LHCN-M2 (cell line): ENCODE results near the gene ETV3L. TPM values are rescaled to one million over a fixed set of nuclear protein-coding genes. Genes with fewer than 3 reads are reported as not detected.
A peak's percentile ranks its signal among the peaks of the same experiment; 100 is the strongest.
"Not testable (repeated sequence)": the region's sequence is repeated elsewhere in the genome, so short reads cannot be mapped to it uniquely, and the experiment has no call there.

Experiments
- DNase-seq: peaks from one replicate; pipeline ENCODE4 v3.0.0-alpha.2; 2012; ENCODE audit warnings: low read depth
- total RNA-seq: library from RNA; depleted of rRNA; stranded (reverse); fragments of >200 nt; gene quantifications from 2 replicates; pipeline ENCODE4 v1.2.3, GENCODE V29; 2014

Gene ETV3L
- total RNA-seq, 1 experiment from 2014 or later: not detected

DNA sequence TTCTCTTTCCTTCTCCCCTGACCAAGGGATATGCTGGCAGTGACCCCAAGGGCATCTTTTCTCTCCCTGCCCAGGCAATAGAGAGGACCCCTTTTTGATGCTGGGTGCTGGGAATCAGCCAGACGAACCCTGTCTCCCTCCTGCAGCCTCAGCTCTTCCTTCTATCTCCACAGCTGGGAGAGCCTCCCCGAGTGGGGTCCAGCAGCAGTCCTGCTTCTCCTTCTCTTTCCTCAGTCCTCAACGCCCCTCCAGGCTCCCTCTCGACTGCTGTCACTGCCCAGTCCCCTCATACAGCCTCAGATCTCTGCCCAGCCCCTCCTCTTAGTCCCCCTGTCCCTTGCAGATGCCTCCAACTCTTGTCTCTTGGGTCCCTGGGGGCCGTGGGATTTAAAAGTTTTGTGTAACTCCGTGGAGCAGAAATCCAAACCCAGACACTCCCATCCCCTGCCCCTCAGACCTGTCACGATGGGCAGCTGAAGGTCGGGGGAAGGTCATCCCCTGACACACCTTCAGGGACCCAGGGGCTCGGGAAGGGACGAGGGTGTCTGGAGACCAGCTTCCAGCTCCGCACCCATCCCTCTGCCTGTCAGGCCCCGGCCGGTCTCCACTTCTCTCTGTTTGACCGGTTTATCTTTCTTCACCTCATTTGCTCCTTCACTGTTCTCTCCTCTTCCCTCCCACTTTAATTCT, 5.8 kb upstream of the ETV3L start:
- no peak for DNase-seq

DNA sequence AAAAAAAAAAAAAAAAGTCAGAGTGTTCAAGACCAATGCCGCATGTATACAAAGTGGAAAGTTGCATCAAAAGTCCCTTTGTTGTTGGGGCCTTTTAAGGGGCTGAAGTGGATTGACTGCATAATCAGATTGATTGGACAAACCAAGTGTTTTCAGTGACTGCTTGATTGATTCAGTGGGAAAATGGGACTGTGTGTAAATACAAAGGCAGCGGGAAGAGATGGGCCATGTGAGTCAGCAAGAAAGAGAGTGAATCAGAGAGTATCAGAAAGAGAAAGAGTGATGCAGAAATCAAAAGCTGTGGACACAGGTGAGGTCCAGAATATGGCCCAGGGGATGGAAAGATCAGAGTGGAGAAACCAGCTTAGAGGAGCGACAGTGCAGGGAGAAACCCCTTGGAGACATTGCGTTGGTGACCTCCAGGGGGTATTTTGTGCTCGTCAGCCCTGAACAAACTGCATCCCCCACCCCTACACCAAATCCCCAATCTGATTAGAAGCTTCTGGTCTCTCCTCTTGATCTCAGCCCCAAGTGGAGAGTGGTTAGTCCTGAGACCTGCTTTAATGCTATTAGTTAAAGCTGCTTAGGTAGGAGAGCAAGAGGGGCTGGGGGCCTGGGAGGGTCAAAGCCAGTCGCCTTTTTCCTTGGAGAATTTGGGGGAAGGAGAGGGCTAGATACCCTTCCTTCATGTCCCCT, 5.1 kb upstream of the ETV3L start:
- DNase-seq: peak; percentile 50

DNA sequence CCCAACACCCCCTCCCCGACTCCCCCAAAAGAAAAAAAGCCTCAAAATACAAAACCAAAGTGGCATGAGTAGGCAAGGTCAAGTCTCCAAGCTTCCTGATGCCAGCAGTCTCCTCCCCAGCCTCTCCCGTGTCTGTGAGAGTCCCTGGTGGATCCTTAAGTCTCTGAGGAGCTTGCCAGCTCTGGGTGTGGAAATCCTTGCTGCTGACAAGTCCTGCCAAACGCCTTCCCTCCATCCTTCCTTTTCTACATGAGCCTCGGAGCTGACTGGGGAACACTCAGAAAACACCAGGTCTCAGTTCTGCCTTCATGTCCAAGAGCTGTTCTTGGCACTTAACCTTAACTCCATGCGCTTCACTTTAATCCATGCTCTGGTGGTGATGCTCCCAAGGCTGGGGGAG, 3.7 kb upstream of the ETV3L start:
- DNase-seq: no peak

DNA sequence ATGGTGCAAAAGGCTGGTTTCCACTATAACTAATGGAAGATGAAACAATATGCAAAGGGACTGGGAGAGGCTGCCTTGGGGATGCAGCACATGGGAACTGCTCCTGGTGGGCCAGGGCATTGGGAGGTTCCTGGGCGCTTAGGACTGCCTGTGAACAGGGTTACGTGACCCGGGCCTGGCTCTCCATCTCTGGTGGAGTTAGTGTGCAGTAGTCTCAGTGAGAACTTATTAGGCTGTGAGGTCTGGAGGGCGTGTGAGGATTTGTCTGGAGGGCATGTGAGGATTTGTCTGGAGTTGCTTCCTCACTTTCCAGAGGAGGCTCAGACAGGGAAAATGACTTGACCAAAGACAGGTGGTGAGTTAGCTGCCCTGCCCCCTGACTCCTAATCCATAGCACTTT, 1.5 kb upstream of the ETV3L start:
- peak; percentile 13 for DNase-seq

DNA sequence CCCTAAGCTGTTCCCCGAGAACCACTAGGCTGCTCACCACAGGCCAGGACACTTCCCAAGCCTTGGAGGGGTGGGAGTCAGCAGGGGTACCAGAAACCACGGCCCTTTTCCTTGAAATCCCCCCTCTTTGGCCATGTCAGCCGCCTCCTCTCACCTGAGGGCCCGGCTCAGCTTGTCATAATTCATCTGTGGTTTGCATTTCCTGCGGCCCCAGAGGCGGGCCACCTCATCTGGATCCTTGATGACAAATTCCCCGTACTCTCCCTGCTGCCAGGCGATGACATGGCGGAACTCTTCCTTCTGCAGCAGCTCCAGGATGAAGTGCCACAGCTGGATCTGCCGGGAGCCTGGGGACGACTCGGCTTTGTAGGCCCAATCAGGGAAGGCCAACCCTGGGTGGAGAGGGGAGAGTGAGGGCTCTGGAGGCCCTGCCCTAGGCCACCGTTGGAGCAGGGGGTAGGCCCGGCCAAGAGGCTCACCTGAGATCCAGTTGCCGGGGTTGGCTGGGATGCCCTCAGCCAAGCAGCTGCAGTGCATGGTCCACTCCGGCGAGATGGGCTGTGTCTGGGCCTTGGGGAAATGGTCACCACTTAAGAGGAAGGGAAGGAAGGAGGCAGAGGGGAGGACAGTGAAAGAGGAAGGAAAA, 498 bp downstream of the ETV3L start:
- DNase-seq: not testable (repeated sequence)

DNA sequence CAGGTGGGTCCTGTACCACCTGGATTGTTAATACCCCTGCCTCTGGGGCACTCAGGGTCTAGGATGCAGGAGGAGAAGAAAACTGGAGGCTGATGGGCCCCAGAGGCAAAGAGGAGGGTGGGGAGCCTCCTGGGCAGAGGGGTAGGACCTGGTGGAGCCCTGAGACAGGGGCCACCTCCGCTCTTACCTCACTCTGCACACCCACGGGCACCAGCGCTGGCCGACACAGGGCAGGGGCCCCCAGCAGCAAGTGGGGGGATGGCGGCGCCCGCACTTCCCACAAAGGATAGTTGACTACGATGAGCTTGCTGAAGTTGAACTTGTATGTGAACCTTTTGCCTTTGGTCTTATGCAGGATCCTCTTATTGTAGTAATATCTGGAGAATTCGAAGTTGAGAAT, 1.1 kb downstream of the ETV3L start:
- no peak for DNase-seq

DNA sequence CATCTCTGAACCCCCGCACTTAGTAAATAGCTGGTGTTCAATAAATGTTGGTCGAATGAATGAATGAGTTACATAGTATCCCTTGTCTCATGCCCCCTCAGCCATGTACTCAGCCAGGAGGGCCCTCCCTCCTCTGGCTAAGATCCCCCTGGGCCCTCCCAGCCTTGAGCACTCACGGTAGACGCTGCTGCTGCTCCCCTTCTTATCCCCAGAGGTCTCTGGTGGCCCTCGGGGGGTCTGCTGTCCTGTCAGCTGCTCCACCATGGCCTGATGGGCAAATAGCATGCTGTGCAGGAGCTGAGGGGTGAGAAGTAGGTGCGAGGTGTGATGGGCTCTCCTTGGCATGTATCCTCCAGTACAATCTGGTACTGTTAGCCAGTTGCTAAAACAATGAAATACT, 1.9 kb downstream of the ETV3L start:
- no peak for DNase-seq

DNA sequence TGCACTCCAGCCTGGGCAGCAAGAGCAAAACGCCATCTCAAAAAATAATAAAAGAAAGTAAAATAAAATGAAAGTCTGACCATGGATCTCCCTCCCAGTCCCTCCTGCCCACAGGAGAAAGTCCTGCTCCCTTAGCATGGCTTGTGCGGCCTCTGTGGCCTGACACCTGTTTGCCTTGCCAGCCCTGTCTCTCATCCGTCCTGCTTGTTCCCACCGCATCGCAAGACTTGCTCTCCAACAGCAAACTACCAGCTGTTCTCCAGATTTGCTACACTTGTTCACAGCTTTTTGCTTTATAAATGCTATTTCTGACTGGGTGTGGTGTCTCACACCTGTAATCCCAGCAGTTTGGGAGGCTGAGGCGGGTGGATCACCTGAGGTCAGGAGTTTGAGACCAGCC, 2.7 kb downstream of the ETV3L start:
- no peak for DNase-seq

DNA sequence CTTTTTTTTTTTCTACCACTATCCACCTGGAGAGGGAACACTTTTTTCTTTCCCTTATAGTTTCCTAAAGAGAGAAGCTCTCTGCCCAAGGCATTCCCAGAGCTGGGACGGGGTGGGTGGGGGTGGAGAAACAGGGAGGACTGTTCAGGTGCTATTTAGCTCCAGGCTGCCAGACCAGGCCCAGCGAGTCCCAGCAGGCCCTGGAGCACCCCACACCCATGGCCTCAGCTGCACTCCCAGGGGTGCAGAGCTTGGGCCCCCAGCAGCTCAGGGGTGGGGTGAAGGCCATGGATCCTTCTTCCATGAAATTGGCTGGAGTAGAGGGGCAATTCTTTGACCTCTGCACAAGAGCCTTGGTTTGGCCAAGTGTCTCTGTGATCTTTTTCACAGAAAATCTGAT, 4.1 kb downstream of the ETV3L start:
- DNase-seq: no peak

DNA sequence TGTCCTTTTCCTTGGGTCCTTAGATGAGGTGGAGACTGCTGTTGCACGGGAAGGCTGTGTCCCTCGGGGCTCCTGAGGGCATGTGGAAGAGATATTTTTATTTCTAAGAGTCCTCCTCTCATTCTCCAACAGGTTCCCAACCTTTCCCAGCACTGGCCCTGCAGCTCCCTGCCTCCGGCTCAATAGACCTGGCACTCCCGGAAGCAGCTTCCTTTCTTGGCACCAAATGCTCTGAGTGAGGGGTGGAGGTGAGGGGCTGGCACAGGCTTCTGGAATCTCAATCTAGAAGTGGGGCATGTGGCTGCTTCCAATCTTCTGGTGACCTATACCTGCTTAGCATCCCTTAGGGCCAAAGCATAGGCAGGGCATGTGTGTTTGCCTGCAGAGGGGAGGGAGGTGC, 4.5 kb downstream of the ETV3L start:
- DNase-seq: no peak

DNA sequence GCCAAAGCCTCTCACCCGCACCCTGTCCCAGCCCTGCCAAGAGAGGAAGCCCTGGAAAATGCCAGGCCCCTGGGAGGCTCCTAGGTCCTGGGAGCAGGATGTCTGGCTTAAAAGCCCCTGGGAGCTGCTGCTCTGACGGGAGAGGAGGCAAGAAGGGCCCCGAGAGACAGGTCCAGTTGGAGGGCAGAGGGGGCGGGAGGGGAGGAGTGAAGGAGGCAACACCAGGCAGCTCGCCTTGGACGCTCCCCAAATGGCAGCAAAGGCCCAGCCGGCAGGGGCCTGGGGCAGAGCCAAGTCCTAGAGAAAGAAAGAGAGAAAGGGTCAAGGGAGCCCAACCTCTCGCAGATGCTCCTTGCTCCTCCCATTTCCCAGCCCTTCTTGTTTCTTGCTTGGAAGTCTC, 6.8 kb downstream of the ETV3L start:
- DNase-seq: no peak

DNA sequence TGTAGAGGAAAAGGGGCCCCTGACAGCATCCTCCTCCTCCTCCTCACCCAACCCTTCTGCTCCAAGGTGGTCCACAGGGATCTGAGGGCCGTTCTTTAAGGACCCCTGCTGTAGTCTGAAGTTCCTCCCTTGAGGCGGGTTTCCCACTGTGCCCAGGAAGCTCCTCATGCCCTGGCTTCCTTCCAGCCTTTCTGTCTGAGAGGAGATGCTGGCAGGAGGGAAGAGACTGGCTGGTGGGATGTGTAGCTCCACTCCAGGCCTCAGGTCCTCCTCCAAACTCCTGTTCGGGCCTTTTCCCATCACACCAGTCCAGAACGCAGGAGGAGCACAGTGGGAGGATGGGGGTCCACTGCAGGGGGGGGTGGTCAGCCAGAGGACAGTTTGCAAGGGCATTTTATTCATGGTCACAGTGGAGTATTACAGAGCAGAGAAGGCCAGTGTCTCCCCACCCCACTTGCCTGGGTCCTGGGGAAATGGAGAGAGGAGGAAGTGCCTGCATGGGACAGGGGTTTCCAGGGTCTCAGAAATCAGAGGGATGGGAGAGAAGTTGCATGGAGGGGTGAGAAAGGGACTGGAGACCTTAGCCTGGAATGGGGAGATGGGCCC, 7.8 kb downstream of the ETV3L start:
- DNase-seq: no peak

DNA sequence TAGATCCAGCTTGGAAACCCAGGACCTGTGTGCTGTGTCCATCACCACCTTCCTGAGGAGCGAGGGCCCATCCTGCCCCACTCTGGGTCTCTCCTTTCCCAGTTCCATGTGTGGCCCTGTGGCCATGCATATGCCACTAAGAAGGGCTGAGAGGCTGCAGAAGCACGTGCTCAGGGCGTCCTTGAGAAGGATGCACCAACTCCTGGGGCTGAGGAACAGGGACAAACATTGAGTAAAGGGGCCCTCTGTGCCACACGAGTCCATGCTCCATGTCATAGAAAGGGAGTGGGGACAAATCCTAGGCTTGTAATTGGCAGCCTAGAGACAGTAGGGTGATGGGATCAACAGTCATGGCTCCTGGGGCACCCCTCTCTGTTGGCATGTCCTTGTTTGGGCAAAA, 8.4 kb downstream of the ETV3L start:
- DNase-seq: no peak

DNA sequence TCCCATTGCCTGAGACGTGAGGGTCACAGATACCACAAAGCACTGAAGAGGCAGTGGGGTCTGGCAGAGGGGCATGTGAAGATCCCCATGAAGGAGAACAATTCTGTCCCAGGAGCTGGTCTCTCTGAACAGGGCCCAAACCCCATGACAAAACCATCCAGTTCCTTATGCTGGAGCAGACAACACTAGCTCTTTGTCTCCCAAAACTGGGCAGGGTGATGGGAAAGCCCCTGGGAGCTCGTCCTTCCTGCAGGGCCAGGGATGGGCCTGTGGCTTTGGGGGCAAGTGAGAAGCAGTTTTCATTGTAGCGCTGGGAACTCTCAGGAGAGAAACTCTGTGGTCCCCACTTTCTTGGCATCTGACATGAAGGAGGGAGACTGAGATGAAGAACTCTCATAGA, 8.8 kb downstream of the ETV3L start:
- DNase-seq: no peak

DNA sequence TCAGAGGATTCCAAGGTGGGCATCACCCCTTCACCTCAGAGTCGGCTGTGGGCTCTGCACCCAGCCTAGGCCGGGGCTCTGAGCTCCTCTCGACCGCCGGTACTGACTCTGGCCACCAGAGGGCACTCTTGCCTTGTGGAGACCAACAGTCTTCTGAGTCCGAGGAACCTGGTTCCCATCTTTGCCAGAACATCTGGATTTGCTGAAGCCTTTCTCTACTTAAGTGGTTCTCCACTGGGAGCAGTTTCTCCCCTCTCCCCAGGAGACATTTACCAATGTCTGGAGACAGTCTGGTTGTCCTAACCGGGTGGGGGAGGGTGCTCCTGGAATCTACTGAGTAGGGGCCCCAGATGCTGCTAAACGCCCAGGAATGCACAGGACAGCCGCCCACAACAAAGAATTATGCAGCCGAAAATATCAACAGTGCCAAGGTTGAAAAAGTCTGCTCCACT, 9.4 kb downstream of the ETV3L start:
- peak; percentile 71 for DNase-seq

DNA sequence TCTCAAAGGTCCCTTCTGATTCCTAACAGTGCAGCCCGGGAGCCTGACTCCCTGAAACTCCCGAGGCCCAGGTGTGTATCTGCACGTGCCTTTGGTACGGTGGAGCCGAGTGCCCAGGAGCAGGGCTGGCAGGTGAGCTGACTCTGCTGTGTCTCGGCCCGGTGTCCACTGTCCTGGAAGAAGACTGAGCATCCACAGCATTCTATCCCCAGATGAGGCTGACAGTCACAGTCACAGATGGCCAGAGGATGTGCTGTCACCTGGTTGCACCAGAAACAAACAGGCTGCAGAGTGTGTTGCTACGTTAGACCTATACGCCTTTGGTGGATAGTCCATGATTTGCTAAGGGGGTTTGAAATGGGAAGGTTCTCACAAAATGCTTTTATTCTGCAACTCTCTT, 9.8 kb downstream of the ETV3L start:
- DNase-seq: no peak

DNA sequence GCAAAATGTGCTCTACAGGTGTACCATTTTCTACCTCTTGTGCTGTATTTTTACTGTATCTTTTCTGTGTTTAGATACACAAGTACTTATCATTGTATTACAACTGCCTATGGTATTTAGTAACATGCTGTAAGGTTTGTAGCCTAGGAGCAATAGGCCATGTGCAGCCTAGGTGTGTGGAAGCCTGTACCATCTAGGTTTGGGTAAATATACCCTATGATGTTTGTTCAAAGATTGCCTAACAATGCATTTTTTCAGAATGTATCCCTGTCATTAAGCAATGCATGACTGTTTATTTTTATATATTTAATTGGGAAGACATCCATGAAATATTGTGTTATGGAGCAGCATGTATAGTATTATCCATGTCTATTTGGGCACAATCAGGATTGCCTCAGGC, 11.0 kb downstream of the ETV3L start:
- DNase-seq: no peak

DNA sequence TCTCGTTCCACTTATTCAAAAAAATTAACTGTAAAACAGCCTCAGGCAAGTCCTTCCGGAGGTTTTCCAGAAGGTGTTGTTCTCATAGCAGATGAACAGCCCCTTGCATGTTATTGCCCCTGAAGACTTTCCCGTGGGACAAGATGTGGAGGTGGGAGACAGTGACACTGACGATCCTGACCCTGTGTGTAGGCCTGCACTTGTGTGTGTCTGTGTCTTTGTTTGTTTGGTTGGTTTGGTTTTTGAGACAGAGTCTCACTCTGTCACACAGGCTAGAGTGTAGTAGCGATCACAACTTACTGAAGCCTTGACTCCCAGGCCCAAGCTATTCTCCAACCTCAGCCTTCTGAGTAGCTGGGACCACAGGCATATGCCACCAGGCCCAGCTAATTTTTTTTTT, 12.6 kb downstream of the ETV3L start:
- DNase-seq: no peak

DNA sequence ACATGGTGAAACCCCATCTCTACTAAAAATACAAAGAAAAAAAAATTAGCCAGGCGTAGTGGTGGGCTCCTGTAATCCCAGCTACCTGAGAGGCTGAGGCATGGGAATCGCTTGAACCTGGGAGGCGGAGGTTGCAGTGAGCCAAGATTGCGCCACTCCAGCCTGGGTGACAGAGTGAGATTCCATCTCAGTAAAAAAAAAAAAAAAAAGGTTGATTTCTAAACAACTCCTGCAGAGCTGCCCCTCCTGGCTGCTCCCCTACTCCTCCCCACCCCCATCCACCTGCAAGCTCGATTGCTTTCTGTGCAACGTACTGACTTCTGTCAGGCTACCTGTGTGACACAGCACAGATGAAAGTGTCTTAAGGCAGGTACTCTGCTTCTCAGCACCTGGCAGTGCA, 13.3 kb downstream of the ETV3L start:
- DNase-seq: no peak

DNA sequence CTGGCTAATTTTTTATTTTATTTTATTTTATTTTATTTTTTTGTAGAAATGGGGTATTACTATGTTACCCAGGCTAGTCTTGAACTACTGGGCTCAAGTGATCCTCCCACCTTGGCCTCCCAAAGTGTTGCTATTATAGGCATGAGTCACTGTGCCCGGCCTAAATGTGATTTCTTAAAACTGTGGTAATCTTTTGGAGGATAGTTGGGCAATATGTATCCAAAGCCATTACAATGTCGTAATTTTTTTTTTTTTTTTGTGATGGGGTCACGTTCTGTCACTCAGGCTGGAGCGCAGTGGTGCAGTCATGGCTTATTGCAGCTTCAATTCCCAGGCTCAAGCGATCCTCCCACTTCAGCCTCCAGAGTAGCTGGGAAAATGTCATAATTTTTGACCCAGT, 14.2 kb downstream of the ETV3L start:
- peak; percentile 31 for DNase-seq

DNA sequence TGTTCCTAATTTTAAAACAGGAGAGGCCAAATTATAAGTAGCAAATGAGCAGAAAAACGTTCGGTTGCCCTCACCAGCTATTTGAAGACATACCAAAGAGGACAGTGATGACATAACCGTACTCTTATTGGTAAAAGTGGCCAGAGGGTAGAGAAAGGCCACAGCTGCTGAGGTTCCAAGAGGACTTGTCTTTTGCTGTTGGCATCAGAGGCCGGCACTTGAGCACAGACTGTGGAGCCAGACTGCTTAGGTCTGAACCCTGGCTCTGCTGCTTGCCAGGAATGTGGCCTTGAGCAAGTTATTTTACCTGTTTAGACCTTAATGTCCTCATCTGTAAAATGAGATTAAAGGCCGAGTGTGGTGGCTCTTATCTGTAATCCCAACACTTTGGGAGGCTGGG, 14.9 kb downstream of the ETV3L start:
- DNase-seq: no peak

DNA sequence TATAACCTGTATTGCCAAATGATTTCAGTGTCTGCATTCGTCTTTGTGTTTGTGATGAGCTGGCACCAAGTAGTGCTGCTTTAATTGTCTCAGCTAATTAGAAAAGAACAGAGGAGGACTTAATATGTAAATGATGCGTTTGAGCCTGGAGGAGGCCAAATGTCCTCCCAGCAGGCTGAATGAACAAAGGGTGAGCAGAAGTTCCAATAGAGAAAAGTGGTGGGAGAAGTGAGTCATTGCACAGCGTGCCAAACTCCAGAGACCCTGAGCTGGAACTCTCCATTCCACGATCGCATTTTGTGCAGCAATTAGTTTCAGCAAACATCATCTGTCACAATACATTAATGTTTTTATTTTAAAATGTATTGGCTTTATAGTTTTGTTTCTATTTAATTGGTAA, 17.9 kb downstream of the ETV3L start:
- DNase-seq: no peak

DNA sequence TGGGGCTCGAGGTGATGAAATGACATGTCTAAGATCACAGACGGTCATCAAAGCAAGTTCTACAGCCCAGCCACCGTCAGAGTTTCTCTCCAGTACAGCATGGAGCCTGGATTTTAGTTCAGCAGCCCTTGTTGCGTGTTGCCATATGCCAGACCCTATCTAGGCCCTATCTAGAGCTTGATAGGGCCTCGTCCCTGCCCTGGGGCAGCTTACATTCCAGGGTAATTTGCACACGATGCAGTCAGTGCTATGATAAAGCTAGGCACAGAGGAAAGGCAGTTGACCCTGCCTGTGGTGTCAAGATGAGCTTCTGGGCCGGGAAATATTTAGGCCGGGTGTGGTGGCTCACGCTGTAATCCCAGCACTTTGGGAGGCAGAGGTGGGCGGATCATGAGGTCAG, 18.9 kb downstream of the ETV3L start:
- no peak for DNase-seq
